AG04449 (cell line): Measurements from ENCODE around the gene NOX5.
A peak's percentile ranks its signal among the peaks of the same experiment; 100 is the strongest.

Experiments used
- CTCF ChIA-PET: fragments of 350-600 bp; formaldehyde crosslinking; extraction: SDS; loops from one replicate; lab custom pipeline; 2021; ENCODE audit warnings: antibody characterized with exemption; lab: Yijun Ruan, JAX
- POLR2A ChIA-PET: fragments of 400-600, 350-600 bp; formaldehyde crosslinking; extraction: SDS; loops from one replicate; lab custom pipeline; 2020; ENCODE audit warnings: antibody characterized with exemption, inconsistent platforms; lab: Yijun Ruan, JAX
- DNase-seq: peaks from one replicate; pipeline ENCODE4 v3.0.0-alpha.2; 2010; ENCODE audit warnings: low read depth, low spot score
- H3K4me3 ChIP-seq: 2 replicates; pipeline ENCODE4 v1.5.1; 2011; ENCODE audit warnings: low read depth, mild to moderate bottlenecking, control low read depth, low read length
- CTCF ChIP-seq: IDR thresholded peaks from one replicate; pipeline ENCODE4 v1.5.1; 2011; ENCODE audit warnings: mild to moderate bottlenecking, moderate library complexity, low read length, control low read depth, inconsistent platforms; ENCODE audit not compliant: insufficient read depth; ENCODE audit errors: missing control alignments

The NOX5 gene

GRCh38 chr15:69049976-69050375 lies 35.5 kb downstream of the NOX5 start:
- DNase-seq = no peak
- ChIA-PET CTCF (no interaction called here), POLR2A (no interaction called here)
- H3K4me3 ChIP-seq = no peak overlapping the region
- TF ChIP-seq CTCF = no peak

- POLR2A ChIA-PET = no interaction called here
- H3K4me3 ChIP-seq = no peak overlapping the region
- CTCF ChIA-PET = interaction anchor here (1.3 to 8.4 kb wide), 4 partner anchors 171 to 411 kb away, joined by 5 to 142 read pairs (median 6); no protein-coding TSS in a partner anchor
- DNase-seq = no peak
- TF ChIP-seq CTCF = no peak
Observed at GRCh38 chr15:69055251-69055650, 40.8 kb downstream of the NOX5 start.

- POLR2A ChIA-PET = no interaction called here
- no peak for DNase-seq
- CTCF ChIA-PET = interaction anchor here (1.1 to 8.4 kb wide), 10 partner anchors 9 to 410 kb away, joined by 3 to 142 read pairs (median 6); no protein-coding TSS in a partner anchor
- no peak for TF ChIP-seq CTCF
- no peak overlapping the region for H3K4me3 ChIP-seq
Observed at GRCh38 chr15:69056365-69056764, 41.9 kb downstream of the NOX5 start.

- H3K4me3 ChIP-seq = no peak overlapping the region
- no peak for DNase-seq
- TF ChIP-seq CTCF = peak; percentile 81
- ChIA-PET CTCF (interaction anchor here (0.6 to 8.4 kb wide), 53 partner anchors 9 to 409 kb away, joined by 3 to 142 read pairs (median 5); no protein-coding TSS in a partner anchor), POLR2A (no interaction called here)
Observed at GRCh38 chr15:69058830-69059556, 44.5 kb downstream of the NOX5 start.

- ChIA-PET CTCF (interaction anchor here (0.6 to 8.4 kb wide), 49 partner anchors 8 to 409 kb away, joined by 3 to 142 read pairs (median 5); no protein-coding TSS in a partner anchor), POLR2A (no interaction called here)
- H3K4me3 ChIP-seq = no peak overlapping the region
- no peak for TF ChIP-seq CTCF
- DNase-seq = no peak
Observed at GRCh38 chr15:69059557-69059943, 45.1 kb downstream of the NOX5 start.

GRCh38 chr15:69060041-69060481 lies 45.6 kb downstream of the NOX5 start:
- H3K4me3 ChIP-seq = no peak overlapping the region
- no peak for DNase-seq
- ChIA-PET CTCF (interaction anchor here (1.1 to 8.4 kb wide), 16 partner anchors 8 to 406 kb away, joined by 3 to 142 read pairs (median 14); no protein-coding TSS in a partner anchor), POLR2A (no interaction called here)
- no peak for TF ChIP-seq CTCF
